Measurements from ENCODE around the gene IL15RA.

Gene IL15RA

GRCh38 chr10:5988336-5988920 lies 11.1 kb upstream of the IL15RA start:
- no CpG with 5 or more reads among the region's 10 CpGs for WGBS (ENCODE audit: extremely low coverage, insufficient coverage, insufficient read length)
- no peak overlapping the region for H3K9ac ChIP-seq (ENCODE audit: low read length)

GRCh38 chr10:5987747-5988146 lies 10.4 kb upstream of the IL15RA start:
- no peak overlapping the region for H3K27ac ChIP-seq (ENCODE audit: low read depth, low read length)
- H3K23ac ChIP-seq (ENCODE audit: low read length): no peak overlapping the region
- no peak overlapping the region for H2BK12ac ChIP-seq (ENCODE audit: low read length)
- no peak overlapping the region for H2BK5ac ChIP-seq (ENCODE audit: low read depth, low read length, poor library complexity)
- no peak overlapping the region for H3K9ac ChIP-seq (ENCODE audit: low read length)
- peaks cover 1% of the 10 kb centered on the region for H3K9me3 ChIP-seq (ENCODE audit: insufficient read depth, low read depth, low read length)
- H4K91ac ChIP-seq (ENCODE audit: low read depth, low read length): no peak overlapping the region
- no peak overlapping the region for H2AFZ ChIP-seq (ENCODE audit: insufficient read depth, low read length, poor library complexity)
- no peak overlapping the region for H4K12ac ChIP-seq (ENCODE audit: low read depth, low read length)
- DNase-seq: no peak
- H3K4me1 ChIP-seq (ENCODE audit: control insufficient read depth in 1 of 2, insufficient read depth in 2 of 2, low read length in 2 of 2): no peaks in the 10 kb centered on the region
- no peaks in the 10 kb centered on the region for H3K79me2 ChIP-seq (ENCODE audit: control insufficient read depth, insufficient read depth, low read length, poor library complexity)
- H3K36me3 ChIP-seq (ENCODE audit: control insufficient read depth in 1 of 2, insufficient read depth in 2 of 2, low read length in 2 of 2): no peaks in the 10 kb centered on the region
- no peak overlapping the region for H3K14ac ChIP-seq (ENCODE audit: low read length)
- no CpG with 5 or more reads among the region's 4 CpGs for WGBS (ENCODE audit: extremely low coverage, insufficient coverage, insufficient read length)
- no peak overlapping the region for H3K4me2 ChIP-seq (ENCODE audit: low read length)
- no peak overlapping the region for H2BK120ac ChIP-seq (ENCODE audit: insufficient read depth, low read length, poor library complexity)
- no peaks in the 10 kb centered on the region for H3K27me3 ChIP-seq (ENCODE audit: insufficient read depth, low read length)
- no peak overlapping the region for H2AK5ac ChIP-seq (ENCODE audit: low read length)
- no peak overlapping the region for H3K4me3 ChIP-seq (ENCODE audit: low read depth, low read length)
- H3K18ac ChIP-seq (ENCODE audit: low read length): no peak overlapping the region
- H3K79me1 ChIP-seq (ENCODE audit: low read length): no peaks in the 10 kb centered on the region
- no peak overlapping the region for H3K4ac ChIP-seq (ENCODE audit: low read depth, low read length)
- H4K8ac ChIP-seq (ENCODE audit: low read depth, low read length): no peak overlapping the region

More at GRCh38 chr10:5988336-5988920, 11.1 kb upstream of the IL15RA start:
- Histone ChIP-seq H3K4me1 (ENCODE audit: control insufficient read depth in 1 of 2, insufficient read depth in 2 of 2, low read length in 2 of 2) (no peaks in the 10 kb centered on the region), H3K14ac (ENCODE audit: low read length) (no peak overlapping the region), H3K27me3 (ENCODE audit: insufficient read depth, low read length) (no peaks in the 10 kb centered on the region), H4K91ac (ENCODE audit: low read depth, low read length) (no peak overlapping the region), H2BK120ac (ENCODE audit: insufficient read depth, low read length, poor library complexity) (no peak overlapping the region), H2BK5ac (ENCODE audit: low read depth, low read length, poor library complexity) (no peak overlapping the region), H3K27ac (ENCODE audit: low read depth, low read length) (no peak overlapping the region), H3K18ac (ENCODE audit: low read length) (no peak overlapping the region), H3K36me3 (ENCODE audit: control insufficient read depth in 1 of 2, insufficient read depth in 2 of 2, low read length in 2 of 2) (no peaks in the 10 kb centered on the region), H2BK12ac (ENCODE audit: low read length) (no peak overlapping the region), H3K79me1 (ENCODE audit: low read length) (no peaks in the 10 kb centered on the region), H4K12ac (ENCODE audit: low read depth, low read length) (no peak overlapping the region), H3K4me2 (ENCODE audit: low read length) (no peak overlapping the region), H4K8ac (ENCODE audit: low read depth, low read length) (no peak overlapping the region), H3K4ac (ENCODE audit: low read depth, low read length) (no peak overlapping the region), H3K4me3 (ENCODE audit: low read depth, low read length) (no peak overlapping the region), H3K23ac (ENCODE audit: low read length) (no peak overlapping the region), H3K79me2 (ENCODE audit: control insufficient read depth, insufficient read depth, low read length, poor library complexity) (no peaks in the 10 kb centered on the region), H3K9me3 (ENCODE audit: insufficient read depth, low read depth, low read length) (peaks cover 1% of the 10 kb centered on the region), H2AFZ (ENCODE audit: insufficient read depth, low read length, poor library complexity) (no peak overlapping the region), H2AK5ac (ENCODE audit: low read length) (no peak overlapping the region)
- DNase-seq: no peak

DNA sequence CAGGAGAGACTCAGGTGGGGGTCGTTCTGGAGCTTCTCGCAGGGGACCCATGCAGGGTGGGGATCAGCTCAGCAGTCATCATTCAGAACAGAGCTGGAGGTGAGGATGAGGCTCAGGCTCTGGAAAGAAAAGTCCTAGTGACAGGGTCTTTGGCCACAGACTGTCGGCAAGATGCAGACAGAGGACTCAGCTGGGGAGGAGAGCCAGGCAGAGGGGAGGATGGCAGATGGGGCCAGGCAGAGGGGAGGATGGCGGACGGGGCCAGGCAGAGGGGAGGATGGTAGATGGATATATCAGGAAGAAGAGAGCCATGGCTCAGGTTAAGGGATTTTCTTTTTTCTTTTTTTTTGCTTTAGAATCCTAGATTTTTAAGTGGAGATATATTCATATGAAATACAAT lies 7.7 kb upstream of the IL15RA start:
- DNase-seq: no peak
- no peak overlapping the region for H4K12ac ChIP-seq (ENCODE audit: low read depth, low read length)
- no peak overlapping the region for H3K14ac ChIP-seq (ENCODE audit: low read length)
- no peaks in the 10 kb centered on the region for H3K79me2 ChIP-seq (ENCODE audit: control insufficient read depth, insufficient read depth, low read length, poor library complexity)
- no peak overlapping the region for H3K9ac ChIP-seq (ENCODE audit: low read length)
- no peak overlapping the region for H2BK12ac ChIP-seq (ENCODE audit: low read length)
- no peaks in the 10 kb centered on the region for H3K9me3 ChIP-seq (ENCODE audit: insufficient read depth, low read depth, low read length)
- H3K4me2 ChIP-seq (ENCODE audit: low read length): no peak overlapping the region
- no peak overlapping the region for H3K4me3 ChIP-seq (ENCODE audit: low read depth, low read length)
- H4K91ac ChIP-seq (ENCODE audit: low read depth, low read length): no peak overlapping the region
- no peak overlapping the region for H4K8ac ChIP-seq (ENCODE audit: low read depth, low read length)
- WGBS (ENCODE audit: extremely low coverage, insufficient coverage, insufficient read length): no CpG with 5 or more reads among the region's 5 CpGs
- H2AFZ ChIP-seq (ENCODE audit: insufficient read depth, low read length, poor library complexity): no peak overlapping the region
- no peak overlapping the region for H3K23ac ChIP-seq (ENCODE audit: low read length)
- no peaks in the 10 kb centered on the region for H3K4me1 ChIP-seq (ENCODE audit: control insufficient read depth in 1 of 2, insufficient read depth in 2 of 2, low read length in 2 of 2)
- no peak overlapping the region for H3K18ac ChIP-seq (ENCODE audit: low read length)
- no peak overlapping the region for H2AK5ac ChIP-seq (ENCODE audit: low read length)
- no peaks in the 10 kb centered on the region for H3K27me3 ChIP-seq (ENCODE audit: insufficient read depth, low read length)
- no peak overlapping the region for H2BK120ac ChIP-seq (ENCODE audit: insufficient read depth, low read length, poor library complexity)
- H2BK5ac ChIP-seq (ENCODE audit: low read depth, low read length, poor library complexity): no peak overlapping the region
- H3K27ac ChIP-seq (ENCODE audit: low read depth, low read length): no peak overlapping the region
- H3K4ac ChIP-seq (ENCODE audit: low read depth, low read length): no peak overlapping the region
- no peaks in the 10 kb centered on the region for H3K36me3 ChIP-seq (ENCODE audit: control insufficient read depth in 1 of 2, insufficient read depth in 2 of 2, low read length in 2 of 2)
- no peaks in the 10 kb centered on the region for H3K79me1 ChIP-seq (ENCODE audit: low read length)

- Histone ChIP-seq H3K4me1 (ENCODE audit: control insufficient read depth in 1 of 2, insufficient read depth in 2 of 2, low read length in 2 of 2) (no peaks in the 10 kb centered on the region), H2AFZ (ENCODE audit: insufficient read depth, low read length, poor library complexity) (no peak overlapping the region), H3K27me3 (ENCODE audit: insufficient read depth, low read length) (peaks cover under 1% of the 10 kb centered on the region), H3K36me3 (ENCODE audit: control insufficient read depth in 1 of 2, insufficient read depth in 2 of 2, low read length in 2 of 2) (no peaks in the 10 kb centered on the region), H3K4me3 (ENCODE audit: low read depth, low read length) (no peak overlapping the region), H4K91ac (ENCODE audit: low read depth, low read length) (no peak overlapping the region), H2BK12ac (ENCODE audit: low read length) (no peak overlapping the region), H3K18ac (ENCODE audit: low read length) (no peak overlapping the region), H3K9ac (ENCODE audit: low read length) (no peak overlapping the region), H3K14ac (ENCODE audit: low read length) (no peak overlapping the region), H3K9me3 (ENCODE audit: insufficient read depth, low read depth, low read length) (no peaks in the 10 kb centered on the region), H2BK120ac (ENCODE audit: insufficient read depth, low read length, poor library complexity) (no peak overlapping the region), H3K79me1 (ENCODE audit: low read length) (no peaks in the 10 kb centered on the region), H3K79me2 (ENCODE audit: control insufficient read depth, insufficient read depth, low read length, poor library complexity) (no peaks in the 10 kb centered on the region), H3K27ac (ENCODE audit: low read depth, low read length) (no peak overlapping the region), H3K23ac (ENCODE audit: low read length) (no peak overlapping the region), H4K8ac (ENCODE audit: low read depth, low read length) (no peak overlapping the region), H2AK5ac (ENCODE audit: low read length) (no peak overlapping the region), H3K4me2 (ENCODE audit: low read length) (no peak overlapping the region), H2BK5ac (ENCODE audit: low read depth, low read length, poor library complexity) (no peak overlapping the region), H3K4ac (ENCODE audit: low read depth, low read length) (no peak overlapping the region), H4K12ac (ENCODE audit: low read depth, low read length) (no peak overlapping the region)
- no peak for DNase-seq
- no CpG with 5 or more reads among the region's 9 CpGs for WGBS (ENCODE audit: extremely low coverage, insufficient coverage, insufficient read length)
These were observed 6.4 kb upstream of the IL15RA start for GRCh38 chr10:5983774-5984173.

Measured in trophoblast cell (in vitro differentiated cells and primary cell).